ENCODE measurements around the gene AWAT2. TPM values are rescaled to one million over a fixed set of nuclear protein-coding genes. Genes with fewer than 3 reads are reported as not detected.

AWAT2 gene
- total RNA-seq, 1 donor from 2014 or later: 1.0 TPM

DNA sequence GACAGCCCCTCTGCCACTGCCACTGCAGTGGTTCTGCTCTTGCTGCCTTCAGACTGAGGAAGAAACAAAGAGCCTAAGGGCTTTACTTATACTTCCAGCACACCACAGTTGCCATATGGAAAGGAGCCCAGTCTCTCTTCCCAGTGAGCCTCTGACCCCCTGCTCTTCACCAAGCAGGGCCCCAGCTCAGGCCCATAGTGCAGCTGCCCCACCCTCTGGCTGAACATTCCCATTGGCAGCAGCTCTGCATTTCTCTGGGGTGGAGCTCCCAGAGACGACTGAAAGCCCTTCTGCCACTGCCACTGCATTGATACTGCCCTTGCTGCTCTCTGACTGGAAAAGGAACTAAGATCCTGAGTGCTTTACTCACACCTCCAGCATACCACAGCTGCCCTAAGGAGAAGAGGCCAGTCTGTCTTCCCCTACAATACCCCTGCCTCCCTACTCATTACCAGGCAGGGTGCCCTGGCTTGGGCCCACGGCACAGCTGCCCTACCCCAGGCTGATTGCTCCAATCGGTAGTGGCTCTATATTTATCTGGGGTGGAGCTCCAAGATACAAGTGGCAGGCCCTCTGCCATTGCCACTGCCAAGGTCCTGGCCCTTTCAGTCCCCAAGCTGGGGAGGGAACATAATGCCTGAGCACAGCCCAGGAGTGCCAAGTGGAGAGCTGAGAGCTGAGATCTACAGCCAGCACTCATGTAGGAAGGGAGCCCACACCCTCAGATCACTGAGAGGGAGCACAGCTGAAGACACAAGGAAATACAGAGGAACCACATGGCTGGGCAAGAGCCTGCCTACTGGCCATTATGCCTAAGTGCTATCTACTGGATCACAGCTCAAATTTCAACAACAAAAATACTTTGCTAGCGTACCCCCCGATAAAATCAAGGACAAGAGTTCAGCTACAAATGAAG is 36.0 kb downstream of the AWAT2 start:
- Histone ChIP-seq H3K36me3 (no peaks in the 10 kb centered on the region), H3K27ac (no peak overlapping the region), H3K9me3 (no peaks in the 10 kb centered on the region), H3K4me1 (no peaks in the 10 kb centered on the region), H3K27me3 (ENCODE audit: low read depth) (no peaks in the 10 kb centered on the region), H3K4me3 (no peak overlapping the region)
- no peak for TF ChIP-seq CTCF (IDR thresholded peaks at IDR 0.05)
- ATAC-seq (no peak), DNase-seq (no peak)
- intact Hi-C loops (cut with DNase I): no loop called here

DNA sequence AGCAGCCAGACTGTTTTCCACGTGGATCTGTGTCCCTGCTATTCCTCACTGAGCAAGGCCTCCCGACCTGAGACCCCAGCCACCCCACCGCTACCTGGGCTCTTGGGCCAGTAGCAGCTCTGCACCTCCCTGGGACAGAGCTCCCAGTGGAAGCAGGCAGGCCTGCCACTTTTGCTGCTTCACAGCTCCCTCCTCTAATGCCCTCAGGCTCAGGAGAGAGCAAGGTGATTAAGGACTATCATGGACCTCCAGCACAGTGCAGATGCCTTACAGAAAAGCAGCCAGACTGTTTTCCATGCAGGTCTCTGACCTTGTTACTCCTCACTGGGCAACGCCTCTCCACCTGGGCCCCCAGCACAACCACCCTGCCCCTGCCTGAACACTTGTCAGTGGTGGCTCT is 37.0 kb downstream of the AWAT2 start:
- intact Hi-C loops (cut with DNase I): no loop called here
- no peak overlapping the region for H3K27ac ChIP-seq
- DNase-seq (no peak), ATAC-seq (no peak)
- no peaks in the 10 kb centered on the region for H3K36me3 ChIP-seq
- H3K9me3 ChIP-seq: no peaks in the 10 kb centered on the region
- H3K27me3 ChIP-seq (ENCODE audit: low read depth): no peaks in the 10 kb centered on the region
- no peak overlapping the region for H3K4me3 ChIP-seq
- H3K4me1 ChIP-seq: no peaks in the 10 kb centered on the region
- no peak for TF ChIP-seq CTCF (IDR thresholded peaks at IDR 0.05)

GRCh38 chrX:70009970-70010369 is 39.8 kb downstream of the AWAT2 start:
- intact Hi-C loops (cut with DNase I): no loop called here

DNA sequence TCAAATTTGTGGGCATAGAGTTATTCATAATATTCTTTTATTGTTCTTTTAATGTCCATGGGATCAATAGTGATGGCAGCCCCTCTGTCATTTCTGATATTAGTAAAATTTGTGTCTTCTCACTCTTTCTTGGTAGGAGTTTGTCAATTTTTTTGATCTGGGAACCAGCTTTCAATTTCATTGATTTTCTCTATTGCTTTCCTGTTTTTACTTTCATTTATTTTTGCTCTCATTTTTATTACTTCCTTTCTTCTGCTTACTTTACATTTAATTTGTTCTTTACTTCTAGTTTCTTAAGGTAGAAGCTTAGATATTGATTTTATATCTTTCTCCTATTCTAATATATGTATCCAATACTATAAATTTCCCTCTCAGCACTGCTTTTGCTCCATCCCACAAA is 40.7 kb downstream of the AWAT2 start:
- ATAC-seq: no peak
- H3K27me3 ChIP-seq (ENCODE audit: low read depth): no peaks in the 10 kb centered on the region
- no peaks in the 10 kb centered on the region for H3K4me1 ChIP-seq
- DNase-seq: no peak
- intact Hi-C loops (cut with DNase I): no loop called here
- H3K36me3 ChIP-seq: no peaks in the 10 kb centered on the region
- H3K27ac ChIP-seq: no peak overlapping the region
- H3K4me3 ChIP-seq: no peak overlapping the region
- no peak for TF ChIP-seq CTCF (IDR thresholded peaks at IDR 0.05)
- H3K9me3 ChIP-seq: no peaks in the 10 kb centered on the region

More at GRCh38 chrX:70009970-70010369, 39.8 kb downstream of the AWAT2 start:
- H3K4me3 ChIP-seq: no peak overlapping the region
- H3K27ac ChIP-seq: no peak overlapping the region
- no peak for DNase-seq
- H3K4me1 ChIP-seq: no peaks in the 10 kb centered on the region
- TF ChIP-seq CTCF (IDR thresholded peaks at IDR 0.05): no peak
- H3K9me3 ChIP-seq: no peaks in the 10 kb centered on the region
- H3K27me3 ChIP-seq (ENCODE audit: low read depth): no peaks in the 10 kb centered on the region
- ATAC-seq: no peak
- H3K36me3 ChIP-seq: no peaks in the 10 kb centered on the region

DNA sequence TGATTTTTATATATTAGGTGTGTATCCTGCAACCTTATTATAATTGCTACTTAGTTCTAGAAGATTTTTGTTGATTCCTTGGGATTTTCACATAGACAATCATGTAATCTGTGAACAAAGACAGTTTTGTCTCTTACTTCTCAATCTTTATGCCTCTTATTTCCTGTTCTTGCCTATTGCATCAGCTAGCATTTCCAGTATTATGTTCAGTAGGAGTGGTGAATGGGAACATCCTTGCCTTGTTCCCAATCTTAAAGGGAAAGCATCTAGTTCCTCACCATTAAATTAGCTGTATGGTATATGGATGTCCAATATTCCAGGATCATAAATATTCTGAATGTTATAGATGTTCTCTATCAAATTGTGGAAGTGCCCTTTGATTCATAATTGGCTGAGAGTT is 41.8 kb downstream of the AWAT2 start:
- Histone ChIP-seq H3K4me3 (no peak overlapping the region), H3K27ac (no peak overlapping the region), H3K9me3 (no peaks in the 10 kb centered on the region), H3K4me1 (no peaks in the 10 kb centered on the region), H3K27me3 (ENCODE audit: low read depth) (no peaks in the 10 kb centered on the region), H3K36me3 (no peaks in the 10 kb centered on the region)
- ATAC-seq: no peak
- intact Hi-C loops (cut with DNase I): no loop called here
- DNase-seq: no peak
- no peak for TF ChIP-seq CTCF (IDR thresholded peaks at IDR 0.05)

All from lower lobe of right lung (tissue), 2 donors.